Hematopoietic multipotent progenitor cell (in vitro differentiated cells): ENCODE measurements around the gene PEAK1. TPM values are rescaled to one million over a fixed set of nuclear protein-coding genes. Genes with fewer than 3 reads are reported as not detected.

Source experiments
- DNase-seq, 3 donors: peaks; one replicate each; pipeline ENCODE4 v3.0.0-alpha.2; 2011 to 2015; ENCODE audit warnings: low read depth in 2 of 3, low spot score in 2 of 3
- total RNA-seq: library from RNA; depleted of rRNA; stranded (reverse); fragments of >200 nt; gene quantifications from one replicate; pipeline ENCODE4 v1.2.3, GENCODE V29; 2012

PEAK1 gene
- total RNA-seq, 1 donor, result 13.7 TPM

DNA sequence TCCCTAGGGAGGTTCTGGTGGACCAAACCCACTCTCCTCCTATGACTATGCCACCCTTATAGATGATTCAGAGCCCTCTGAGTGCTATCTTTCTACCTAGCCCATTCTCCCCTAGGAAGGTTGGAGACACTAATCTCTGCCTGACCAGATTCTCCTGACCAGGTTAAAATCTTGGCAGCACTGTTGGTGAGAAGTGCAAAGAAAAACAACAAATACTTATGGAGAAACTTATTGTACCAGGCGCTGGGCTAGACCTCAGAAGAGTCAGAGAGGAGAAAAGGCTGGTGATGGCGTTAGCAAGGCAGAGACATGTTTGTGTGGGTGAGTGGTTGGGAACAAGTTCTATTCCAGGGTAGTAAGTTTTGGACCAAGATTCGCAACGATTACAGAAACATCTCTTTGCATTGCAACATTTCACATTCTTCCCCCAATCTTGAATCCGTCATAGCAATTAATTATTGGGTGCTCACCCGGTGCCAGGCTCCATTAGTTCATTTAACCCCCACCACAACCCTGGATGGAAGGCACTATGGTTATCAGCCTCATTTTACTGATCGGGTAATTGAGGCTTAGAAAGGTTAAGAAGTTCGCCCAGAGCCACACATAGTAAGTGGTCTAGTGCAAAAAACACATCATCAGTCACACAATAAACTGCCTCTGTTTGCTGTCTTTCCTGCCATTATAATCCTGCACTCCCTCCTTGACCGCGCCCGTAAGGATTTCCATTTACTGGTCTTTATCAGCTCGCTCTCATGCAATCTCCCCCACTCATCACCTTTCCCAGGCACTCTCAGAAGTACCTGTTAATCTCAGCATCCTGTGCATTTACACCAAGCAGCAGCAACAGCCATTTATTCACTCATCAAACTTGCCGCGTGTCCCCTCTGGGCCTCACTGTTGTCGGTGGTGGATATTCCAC is 348.3 kb downstream of the PEAK1 start:
- no peak for DNase-seq

DNA sequence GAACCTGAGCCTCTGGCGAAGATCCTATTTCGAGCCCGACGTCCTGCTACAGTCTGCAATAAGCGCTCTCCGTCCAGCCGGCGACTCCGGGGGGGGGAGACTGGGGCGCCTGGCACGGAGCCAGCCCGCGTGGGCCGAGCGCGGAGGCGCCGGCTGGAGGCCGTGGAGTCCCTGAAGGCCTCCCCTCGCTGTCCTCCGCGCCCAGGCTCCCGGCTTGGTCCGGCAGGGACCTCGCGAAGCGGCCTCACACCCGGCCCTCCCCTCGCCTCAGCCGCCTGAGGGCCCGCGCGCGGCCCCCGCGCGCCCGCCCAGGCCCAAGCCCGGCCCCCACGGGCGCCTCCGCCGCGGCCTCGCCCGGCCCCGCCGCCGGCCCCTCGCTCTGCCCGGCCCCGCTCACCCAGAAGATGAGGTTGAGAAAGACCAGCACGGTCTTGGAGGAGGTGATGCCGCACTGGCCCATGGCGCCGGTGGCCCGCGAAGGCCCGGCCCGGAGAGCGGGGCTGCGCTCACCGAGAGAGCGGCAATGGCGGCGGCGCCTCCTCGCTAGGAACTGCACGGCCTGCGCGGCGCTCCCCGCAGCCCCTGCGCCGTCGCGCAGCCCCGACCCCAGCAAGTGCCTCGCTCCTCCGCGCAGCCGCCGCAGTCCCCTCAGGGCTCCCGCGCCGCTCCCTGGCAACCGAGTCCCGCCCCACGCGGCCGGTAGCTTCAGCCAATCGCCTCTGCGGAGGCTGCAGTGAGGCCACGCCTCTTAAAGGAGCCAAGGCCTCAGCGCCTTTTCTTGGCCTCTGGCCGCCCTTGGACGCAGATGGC is 349.2 kb downstream of the PEAK1 start, which contains the start of gene TSPAN3:
TSS of gene TSPAN3 (minus strand) at position 615 of the 810 bp plus-strand sequence. CDS start at position 460, 155 bp downstream.
- DNase-seq, result peak; percentile 71 to 95 (median 91)

GRCh38 chr15:77070180-77070494 is 349.8 kb downstream of the PEAK1 start:
- no peak for DNase-seq

DNA sequence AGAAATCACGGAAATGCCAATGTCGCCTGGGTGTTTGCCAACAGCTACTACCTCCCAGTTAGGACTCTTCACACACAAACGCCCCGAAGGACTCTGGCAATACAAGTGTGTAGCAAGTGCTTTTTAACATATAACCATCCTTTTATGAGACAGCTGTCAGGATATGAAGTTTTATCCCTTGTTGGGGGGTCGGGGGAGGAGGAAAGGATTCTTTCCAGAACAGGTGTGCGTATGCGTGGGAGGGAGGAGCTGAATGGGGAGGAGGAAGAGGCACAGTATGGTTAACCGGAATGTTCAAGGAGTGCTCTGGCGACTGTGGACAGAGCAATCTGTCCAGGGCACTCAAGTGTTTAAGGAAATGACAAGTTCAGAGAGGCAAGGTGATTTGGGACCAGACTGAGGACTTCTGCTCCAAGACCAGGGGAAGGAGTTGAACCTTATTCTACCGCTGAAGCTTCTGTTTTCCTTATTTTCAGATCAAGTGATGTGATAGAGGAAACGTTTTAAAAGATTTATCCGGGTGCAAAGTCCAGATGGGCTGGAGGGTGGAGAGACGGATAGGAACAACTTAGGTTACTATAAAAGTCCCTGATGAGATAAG is 350.3 kb downstream of the PEAK1 start:
- DNase-seq, result no peak

- DNase-seq, result no peak
Measured at GRCh38 chr15:77068633-77069032, 351.3 kb downstream of the PEAK1 start.

GRCh38 chr15:77067691-77068367 is 352.1 kb downstream of the PEAK1 start:
- DNase-seq, result peak in 1 of 3 donors; percentile 8

DNA sequence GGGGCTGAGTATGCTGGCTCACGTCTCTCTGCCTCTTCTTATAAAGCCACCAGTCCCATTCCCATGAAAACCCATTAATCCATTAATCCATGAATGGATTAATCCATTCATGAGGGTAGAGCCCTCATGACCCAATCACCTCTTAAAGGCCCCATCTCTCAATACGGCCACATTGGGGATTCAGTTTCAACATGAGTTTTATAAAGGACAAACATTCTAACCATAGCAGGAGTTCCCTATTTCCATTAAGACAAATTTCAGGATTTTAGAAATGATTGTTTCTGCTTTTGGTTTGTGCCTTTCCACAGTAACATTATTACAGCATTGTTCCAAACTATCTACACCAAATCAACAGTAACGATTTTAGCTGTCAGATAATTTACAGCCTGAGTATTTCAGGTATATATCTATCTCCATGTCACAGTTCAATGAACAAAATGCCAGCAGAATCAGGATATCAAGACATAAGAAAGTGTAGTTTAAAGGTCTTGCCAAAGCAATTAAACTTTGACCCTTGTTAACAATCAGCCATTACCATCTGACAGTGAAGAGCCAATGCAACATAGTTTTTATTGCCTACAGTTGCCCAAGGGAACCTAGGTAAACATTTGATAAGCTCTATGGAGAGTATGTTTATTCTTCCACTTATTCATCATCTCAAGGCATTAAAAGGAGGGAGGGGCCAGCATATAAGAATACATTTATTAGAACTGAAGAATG is 352.8 kb downstream of the PEAK1 start:
- DNase-seq, result no peak

- peak in 2 of 3 donors; percentile 35 to 42 for DNase-seq
Measured at GRCh38 chr15:77064539-77065308, 355.2 kb downstream of the PEAK1 start.

GRCh38 chr15:77064063-77064462 is 355.8 kb downstream of the PEAK1 start:
- no peak for DNase-seq

DNA sequence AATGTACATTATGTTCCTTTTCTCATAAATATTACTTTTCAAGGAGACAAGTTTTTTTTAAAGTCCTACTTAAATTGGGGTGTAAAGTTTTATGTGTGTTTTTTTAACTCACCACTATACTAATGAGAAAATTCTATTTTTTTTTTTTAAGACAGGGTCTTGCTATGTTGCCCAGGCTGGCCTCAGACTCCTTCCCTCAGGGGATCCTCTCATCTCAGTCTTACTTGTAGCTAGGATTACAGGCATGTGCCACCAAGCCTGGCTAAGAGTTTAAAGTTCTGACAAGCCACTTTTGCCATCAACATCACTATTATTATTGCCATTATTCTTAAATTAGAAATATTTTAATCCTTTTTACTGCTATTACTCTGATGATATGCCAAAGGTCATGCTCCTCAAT is 356.7 kb downstream of the PEAK1 start:
- no peak for DNase-seq

DNA sequence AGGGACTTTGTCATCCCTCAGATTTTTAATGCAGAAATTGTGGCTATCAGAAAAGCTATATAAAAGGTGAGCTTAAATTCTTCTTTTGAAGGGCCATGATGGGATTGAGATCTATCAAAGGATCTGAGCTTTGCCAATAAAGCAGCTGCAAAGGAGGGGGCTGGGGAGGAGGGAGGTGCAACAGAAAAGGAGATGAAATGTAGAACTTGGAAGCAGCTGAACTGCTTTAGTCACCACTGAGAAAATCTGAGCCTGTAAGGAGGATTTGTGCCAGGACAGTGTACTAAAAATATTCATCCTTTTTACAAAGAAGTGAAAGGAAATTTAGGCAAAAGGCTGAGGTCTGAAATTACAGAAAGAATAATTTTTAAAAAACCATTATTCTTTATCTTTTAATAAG is 359.4 kb downstream of the PEAK1 start:
- DNase-seq, result no peak

DNA sequence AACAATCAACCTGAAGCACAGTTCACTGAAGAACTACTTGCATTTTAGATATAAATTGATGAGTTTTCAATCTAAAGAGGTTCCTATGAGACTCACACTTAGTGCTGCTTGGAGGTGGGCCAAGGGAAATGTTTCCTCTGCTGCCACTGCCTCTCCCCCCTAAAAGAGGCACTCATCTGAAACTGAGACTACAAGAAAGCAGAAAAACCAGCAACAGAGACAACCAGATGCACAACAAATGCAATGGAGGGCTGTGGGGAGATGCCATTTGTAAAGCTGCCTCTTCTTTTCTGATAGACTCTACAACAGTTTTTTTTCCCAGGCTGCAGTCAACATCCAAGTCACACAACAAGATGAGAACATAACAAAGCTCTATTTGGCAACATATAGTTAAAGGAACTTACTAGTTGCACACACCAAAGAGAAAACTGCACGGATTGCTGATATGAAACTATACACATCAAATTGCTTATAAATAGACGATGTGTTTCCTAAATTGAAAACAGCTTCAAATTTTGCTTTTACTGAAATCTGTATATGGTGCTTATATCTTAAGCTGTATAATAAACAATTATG is 360.0 kb downstream of the PEAK1 start:
- DNase-seq, result no peak

DNA sequence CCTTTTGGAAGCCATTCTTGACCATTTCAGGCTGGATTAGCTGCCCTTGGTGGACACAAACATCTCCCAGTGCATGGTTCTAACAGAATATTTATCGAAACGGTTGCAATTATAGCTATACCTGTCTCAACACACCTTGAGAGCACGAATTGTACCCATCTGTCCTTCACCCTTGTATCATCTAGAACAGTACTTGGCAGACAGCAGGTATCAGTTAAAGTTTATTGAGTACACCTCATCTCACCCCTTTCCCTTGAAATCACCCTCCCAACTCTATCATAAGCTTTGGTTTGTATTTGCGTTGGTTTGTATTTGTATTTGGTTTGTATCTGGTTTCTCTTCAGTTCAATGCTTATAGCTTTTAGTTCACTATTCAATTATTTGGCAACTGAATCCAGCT is 361.4 kb downstream of the PEAK1 start:
- DNase-seq, result no peak

DNA sequence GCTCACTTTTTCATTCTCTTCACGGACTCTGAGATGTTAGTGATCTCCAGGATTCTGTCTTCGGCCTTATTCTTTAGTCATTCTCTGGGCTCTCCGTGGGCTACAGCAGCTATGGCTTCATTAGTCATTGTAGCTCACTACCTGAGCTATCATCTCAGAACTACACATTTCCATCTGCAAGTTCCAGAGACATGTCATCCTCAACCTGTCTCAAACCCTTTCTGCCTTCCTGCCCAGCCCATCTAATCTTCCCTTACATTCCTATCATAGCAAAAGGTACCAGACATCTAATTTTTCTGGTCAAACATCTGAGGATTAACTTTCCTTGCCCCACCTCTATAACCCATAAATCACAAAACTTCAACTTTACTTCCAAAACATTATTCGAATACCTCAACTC is 362.2 kb downstream of the PEAK1 start:
- DNase-seq, result no peak

GRCh38 chr15:77057072-77057471 is 362.8 kb downstream of the PEAK1 start:
- DNase-seq, result no peak

DNA sequence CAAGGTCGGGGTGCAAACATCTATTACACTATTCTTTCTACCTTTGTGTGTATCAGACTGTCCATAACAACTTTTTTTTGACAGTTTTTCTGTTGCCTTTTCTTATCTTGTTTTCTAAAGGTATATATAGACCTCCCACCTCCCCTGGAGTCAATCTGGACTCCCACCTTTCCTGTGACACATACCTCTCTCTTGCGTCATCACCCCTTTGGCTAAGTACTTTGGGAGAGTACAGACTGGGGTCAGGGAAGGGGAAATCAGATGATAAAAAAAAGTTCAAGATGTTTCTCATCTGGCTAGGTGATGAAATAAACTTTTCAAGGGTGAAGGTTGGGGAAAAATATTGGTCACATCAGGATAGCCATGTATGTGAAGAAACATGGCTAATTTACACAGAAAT is 366.2 kb downstream of the PEAK1 start:
- no peak for DNase-seq

- DNase-seq, result no peak
Measured at GRCh38 chr15:77052556-77052955, 367.3 kb downstream of the PEAK1 start.
